Right atrium auricular region (tissue), 2 donors: Measurements from ENCODE around the gene TGFBR3. TPM values are rescaled to one million over a fixed set of nuclear protein-coding genes. Genes with fewer than 3 reads are reported as not detected.

Source experiments
- DNase-seq: peaks from one replicate; pipeline ENCODE4 v3.0.0-alpha.2; 2019; ENCODE audit warnings: low spot score
- H3K27ac ChIP-seq, 2 donors: fragments of 200-600 bp; sonication (generic); 1 replicate in 1 of 2; 2 replicates in 1 of 2; pipeline ENCODE4 v1.5.1; 2016 to 2019
- H3K27me3 ChIP-seq, 2 donors: fragments of 200-600 bp; sonication (generic); one replicate each; pipeline versions ENCODE4 v1.5.1 to v1.6.0; 2017 to 2019
- H3K36me3 ChIP-seq: fragments of 200-600 bp; sonication (generic); one replicate; pipeline ENCODE4 v1.5.1; 2016
- H3K4me1 ChIP-seq, 2 donors: fragments of 200-600 bp; sonication (generic); one replicate each; pipeline versions ENCODE4 v1.5.1 to v1.6.0; 2017 to 2019
- H3K4me3 ChIP-seq, 2 donors: fragments of 200-600 bp; sonication (generic); 1 replicate in 1 of 2; 2 replicates in 1 of 2; pipeline ENCODE4 v1.5.1; 2017 to 2019; ENCODE audit warnings: mild to moderate bottlenecking in 1 of 2, moderate library complexity in 1 of 2
- H3K9me3 ChIP-seq, 2 donors: fragments of 200-600 bp; sonication (generic); one replicate each; pipeline ENCODE4 v1.5.1; 2019
- total RNA-seq, 2 donors: library from RNA; depleted of rRNA; stranded (reverse); fragments of >200 nt; gene quantifications; one replicate each; pipeline ENCODE4 v1.1.0, GENCODE V29; 2016
- TF ChIP-seq, protein P1 (sequence below), 2 donors: fragments of 200-600 bp; sonication (generic); IDR thresholded peaks; one replicate each; pipeline ENCODE4 v1.5.1; 2019; ENCODE audit warnings: antibody characterized with exemption in 2 of 2

The TGFBR3 gene
- total RNA-seq, 2 donors from 2014 or later = 40.5 to 64.8 TPM

DNA sequence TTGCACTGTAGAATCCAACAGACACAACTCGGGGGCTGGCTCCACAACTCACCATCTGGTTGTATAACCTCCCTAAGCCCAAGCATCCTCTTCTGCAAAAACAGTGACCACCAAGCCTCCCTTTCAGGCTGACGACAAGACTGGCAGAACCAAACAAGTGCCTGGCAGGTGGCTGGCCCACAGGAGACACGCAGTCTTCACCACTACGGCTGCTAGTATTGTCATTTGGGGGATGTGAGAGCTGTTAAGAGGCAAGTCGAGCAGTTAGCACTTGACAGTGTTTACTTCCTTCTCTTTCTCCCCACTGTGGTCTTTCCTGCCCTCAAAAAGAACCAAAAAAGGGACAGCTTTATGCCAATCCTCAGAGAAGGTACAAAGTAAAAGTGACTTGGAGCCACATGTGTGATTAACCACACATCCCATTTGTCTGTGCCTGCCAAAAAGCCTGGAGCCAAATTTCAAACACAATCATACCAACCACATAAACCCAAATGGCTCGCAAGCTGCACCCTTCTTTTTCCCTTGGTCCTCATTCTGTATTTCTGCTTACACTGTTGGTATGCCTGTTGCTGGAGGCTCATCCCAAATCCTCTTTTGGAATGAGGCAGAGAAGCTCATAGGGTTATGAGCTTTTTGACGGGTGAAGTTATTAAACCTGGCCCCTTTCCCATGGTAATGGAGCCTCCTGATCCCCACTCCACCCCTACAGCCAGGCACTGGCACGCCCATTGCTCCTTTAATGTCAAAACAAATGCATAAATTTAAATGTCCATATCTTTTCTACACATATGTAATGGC lies 94.1 kb downstream of the TGFBR3 start:
- Histone ChIP-seq H3K9me3 (no peaks in the 10 kb centered on the region), H3K36me3 (peaks cover 8% of the 10 kb centered on the region), H3K4me1 (peaks cover 0 to 30% of the 10 kb centered on the region in 2 donors), H3K27me3 (no peaks in the 10 kb centered on the region), H3K4me3 (no peak overlapping the region), H3K27ac (no peak overlapping the region)
- no peak for DNase-seq
- TF ChIP-seq, protein P1, sequence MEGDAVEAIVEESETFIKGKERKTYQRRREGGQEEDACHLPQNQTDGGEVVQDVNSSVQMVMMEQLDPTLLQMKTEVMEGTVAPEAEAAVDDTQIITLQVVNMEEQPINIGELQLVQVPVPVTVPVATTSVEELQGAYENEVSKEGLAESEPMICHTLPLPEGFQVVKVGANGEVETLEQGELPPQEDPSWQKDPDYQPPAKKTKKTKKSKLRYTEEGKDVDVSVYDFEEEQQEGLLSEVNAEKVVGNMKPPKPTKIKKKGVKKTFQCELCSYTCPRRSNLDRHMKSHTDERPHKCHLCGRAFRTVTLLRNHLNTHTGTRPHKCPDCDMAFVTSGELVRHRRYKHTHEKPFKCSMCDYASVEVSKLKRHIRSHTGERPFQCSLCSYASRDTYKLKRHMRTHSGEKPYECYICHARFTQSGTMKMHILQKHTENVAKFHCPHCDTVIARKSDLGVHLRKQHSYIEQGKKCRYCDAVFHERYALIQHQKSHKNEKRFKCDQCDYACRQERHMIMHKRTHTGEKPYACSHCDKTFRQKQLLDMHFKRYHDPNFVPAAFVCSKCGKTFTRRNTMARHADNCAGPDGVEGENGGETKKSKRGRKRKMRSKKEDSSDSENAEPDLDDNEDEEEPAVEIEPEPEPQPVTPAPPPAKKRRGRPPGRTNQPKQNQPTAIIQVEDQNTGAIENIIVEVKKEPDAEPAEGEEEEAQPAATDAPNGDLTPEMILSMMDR (IDR thresholded peaks at IDR 0.05) = no peak

DNA sequence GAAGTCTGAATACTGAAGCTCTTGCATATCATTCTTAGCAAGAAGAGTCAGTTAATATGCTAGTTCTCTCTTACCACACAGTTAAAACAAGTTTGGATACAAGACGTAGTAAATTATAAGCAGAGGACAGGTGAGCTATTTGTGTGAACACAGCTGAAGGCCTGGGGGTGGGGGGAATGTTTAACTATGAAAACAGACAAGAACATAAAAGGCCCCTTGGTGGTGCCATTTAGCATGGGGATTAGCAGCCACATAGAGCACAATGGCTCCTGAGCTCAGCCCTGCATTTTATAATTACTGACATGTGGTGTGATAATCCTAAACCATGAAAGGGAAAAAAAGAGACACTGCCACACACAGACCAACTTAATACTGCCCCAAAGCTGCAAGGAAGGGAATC lies 94.8 kb downstream of the TGFBR3 start:
- Histone ChIP-seq H3K4me3 (no peak overlapping the region), H3K27ac (no peak overlapping the region), H3K27me3 (no peaks in the 10 kb centered on the region), H3K4me1 (peaks cover 0 to 30% of the 10 kb centered on the region in 2 donors), H3K36me3 (peaks cover 8% of the 10 kb centered on the region), H3K9me3 (no peaks in the 10 kb centered on the region)
- no peak for DNase-seq
- TF ChIP-seq, protein P1 (IDR thresholded peaks at IDR 0.05) = no peak

DNA sequence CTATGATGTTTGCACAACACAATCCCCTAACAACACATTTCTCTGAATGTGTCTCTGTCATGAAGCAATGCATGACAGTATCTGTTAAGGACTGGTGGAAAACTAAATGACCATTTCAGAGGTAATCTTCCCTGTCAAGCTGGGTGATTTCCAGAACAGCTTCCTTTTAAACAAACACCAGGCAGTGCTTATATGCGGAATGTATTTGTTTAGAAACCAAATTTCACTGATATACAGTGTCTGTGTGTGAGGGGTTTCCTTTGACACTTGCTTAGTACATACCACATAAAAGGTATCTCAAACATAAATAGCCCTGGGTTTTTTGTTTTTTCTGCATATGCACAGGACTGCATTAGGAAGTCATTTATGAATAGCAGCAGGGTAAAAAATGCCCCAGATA lies 95.6 kb downstream of the TGFBR3 start:
- H3K4me3 ChIP-seq = no peak overlapping the region
- H3K9me3 ChIP-seq = no peaks in the 10 kb centered on the region
- DNase-seq = no peak
- TF ChIP-seq, protein P1 (IDR thresholded peaks at IDR 0.05) = no peak
- no peak overlapping the region for H3K27ac ChIP-seq
- H3K4me1 ChIP-seq = peaks cover 0 to 30% of the 10 kb centered on the region in 2 donors
- H3K27me3 ChIP-seq = no peaks in the 10 kb centered on the region
- H3K36me3 ChIP-seq = peaks cover 8% of the 10 kb centered on the region

DNA sequence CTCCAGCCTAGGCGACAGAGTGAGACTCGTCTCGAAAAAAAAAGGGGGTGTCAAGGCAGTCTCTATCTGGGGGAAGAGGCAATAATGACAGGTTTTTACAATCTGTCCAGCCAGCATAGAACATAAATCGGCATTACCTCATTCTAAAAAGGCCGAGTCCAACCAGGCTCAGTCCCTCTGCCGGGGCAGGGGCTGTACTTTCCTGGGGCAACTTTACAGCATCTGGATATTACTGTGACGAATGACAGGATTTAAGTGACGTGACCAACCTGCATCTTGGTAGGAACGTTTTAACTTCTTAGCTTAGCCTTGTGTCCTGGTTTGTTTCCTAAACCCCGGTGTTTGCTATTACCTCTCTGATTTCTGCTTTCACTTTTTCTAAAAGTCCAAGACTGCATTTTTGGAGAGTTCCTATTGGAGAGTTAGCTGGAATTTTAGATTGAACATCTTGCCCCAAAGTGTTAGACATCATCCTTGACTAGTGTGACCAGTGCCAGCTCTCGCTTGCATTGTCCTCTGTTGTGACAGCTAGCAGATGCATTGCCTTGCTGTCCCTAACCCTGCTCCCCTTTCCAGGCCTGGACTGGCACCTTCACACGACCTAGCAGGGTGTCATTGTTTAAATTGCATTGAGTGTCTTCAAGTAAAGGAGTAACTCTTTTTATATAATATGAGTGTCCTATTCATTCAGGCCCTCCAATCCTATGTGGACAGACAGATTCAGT lies 96.5 kb downstream of the TGFBR3 start:
- Histone ChIP-seq H3K4me3 (no peak overlapping the region), H3K4me1 (peaks cover 0 to 37% of the 10 kb centered on the region in 2 donors), H3K36me3 (peaks cover 8% of the 10 kb centered on the region), H3K27me3 (no peaks in the 10 kb centered on the region), H3K9me3 (no peaks in the 10 kb centered on the region), H3K27ac (peak overlapping the region in 1 of 2 donors; percentile 14)
- TF ChIP-seq, protein P1 (IDR thresholded peaks at IDR 0.05) = no peak
- DNase-seq = no peak

DNA sequence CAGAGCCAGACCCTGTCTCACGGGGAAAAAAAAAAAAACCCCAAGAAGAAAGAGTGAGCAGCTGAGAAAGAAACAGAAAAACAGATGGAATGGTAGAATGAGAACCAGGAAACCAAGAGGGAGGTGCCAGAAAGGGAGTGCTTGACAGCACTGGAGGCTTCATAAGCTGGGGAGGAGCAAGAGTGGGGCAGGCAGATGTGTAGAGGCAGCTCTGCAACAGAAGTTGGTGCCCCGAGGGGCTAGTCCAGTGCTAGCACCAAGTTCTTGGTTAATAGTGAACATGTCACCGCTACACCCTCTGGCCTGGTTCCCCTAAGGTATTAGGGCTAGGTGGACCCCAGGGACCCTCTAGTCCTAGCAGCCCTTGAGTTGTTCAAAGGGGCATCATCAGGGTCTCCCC lies 98.0 kb downstream of the TGFBR3 start:
- H3K9me3 ChIP-seq = no peaks in the 10 kb centered on the region
- peaks cover 8% of the 10 kb centered on the region for H3K36me3 ChIP-seq
- H3K27ac ChIP-seq = no peak overlapping the region
- no peak for DNase-seq
- H3K27me3 ChIP-seq = no peaks in the 10 kb centered on the region
- H3K4me1 ChIP-seq = peaks cover 0 to 40% of the 10 kb centered on the region in 2 donors
- TF ChIP-seq, protein P1 (IDR thresholded peaks at IDR 0.05) = no peak
- no peak overlapping the region for H3K4me3 ChIP-seq
